Measurements from ENCODE around the gene PTP4A1.

Gene PTP4A1

DNA sequence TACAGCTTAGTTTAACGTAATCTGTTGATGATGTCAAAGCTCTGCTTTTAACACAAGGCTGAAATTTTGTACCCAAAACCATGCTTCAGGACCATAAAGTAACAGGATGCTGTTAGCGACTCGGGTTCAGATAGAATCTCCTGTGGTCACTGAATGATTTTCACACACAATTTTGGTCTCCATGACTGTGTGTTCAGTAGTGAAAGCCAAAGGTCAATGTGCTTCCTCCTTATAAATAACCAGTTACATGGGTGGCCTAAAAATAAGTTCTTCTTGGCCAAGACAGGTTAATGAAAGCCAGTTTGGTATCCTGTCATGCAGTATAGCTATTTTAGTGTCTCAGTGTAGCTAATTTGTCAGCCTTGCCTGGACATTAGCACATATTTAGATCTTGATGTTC, 19.1 kb upstream of the PTP4A1 start:
- Histone ChIP-seq H3K4me3 (no peak overlapping the region), H3K9me3 (replicated peaks in 1 of 11) (no peaks in the 10 kb centered on the region), H3K9ac (no peak overlapping the region), H4K20me1 (no peaks in the 10 kb centered on the region), H3K4me1 (no peaks in the 10 kb centered on the region), H3K4me2 (no peak overlapping the region), H3K27ac (no peak overlapping the region), H3K27me3 (no peaks in the 10 kb centered on the region), H3K36me3 (no peaks in the 10 kb centered on the region)
- no peak for TF ChIP-seq Cebpa-rat (IDR thresholded peaks at IDR 0.05)

DNA sequence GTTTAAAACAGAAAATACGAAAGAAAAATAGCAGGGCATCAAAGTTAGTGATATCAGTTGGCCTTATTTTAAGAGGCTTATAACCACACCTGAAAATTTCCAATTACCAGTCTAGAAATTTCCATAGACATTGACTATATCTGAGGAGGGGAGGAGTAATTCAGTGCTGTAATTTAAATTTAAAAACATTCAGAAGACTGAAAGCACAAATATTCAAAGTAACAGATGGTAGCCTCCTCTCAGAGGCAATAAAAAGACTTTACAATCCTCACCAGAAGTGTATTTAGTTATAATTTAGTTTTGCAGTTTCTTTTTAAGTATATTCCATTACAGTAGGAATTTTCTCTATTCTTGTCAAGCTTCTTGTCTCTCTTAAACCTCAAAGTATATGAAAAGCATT, 18.4 kb upstream of the PTP4A1 start:
- H3K9ac ChIP-seq = no peak overlapping the region
- no peak overlapping the region for H3K4me2 ChIP-seq
- no peak overlapping the region for H3K4me3 ChIP-seq
- H3K4me1 ChIP-seq = no peaks in the 10 kb centered on the region
- no peaks in the 10 kb centered on the region for H4K20me1 ChIP-seq
- TF ChIP-seq Cebpa-rat (IDR thresholded peaks at IDR 0.05) = no peak
- no peaks in the 10 kb centered on the region for H3K27me3 ChIP-seq
- no peaks in the 10 kb centered on the region for H3K36me3 ChIP-seq
- H3K27ac ChIP-seq = no peak overlapping the region
- H3K9me3 ChIP-seq (replicated peaks in 1 of 11) = no peaks in the 10 kb centered on the region

DNA sequence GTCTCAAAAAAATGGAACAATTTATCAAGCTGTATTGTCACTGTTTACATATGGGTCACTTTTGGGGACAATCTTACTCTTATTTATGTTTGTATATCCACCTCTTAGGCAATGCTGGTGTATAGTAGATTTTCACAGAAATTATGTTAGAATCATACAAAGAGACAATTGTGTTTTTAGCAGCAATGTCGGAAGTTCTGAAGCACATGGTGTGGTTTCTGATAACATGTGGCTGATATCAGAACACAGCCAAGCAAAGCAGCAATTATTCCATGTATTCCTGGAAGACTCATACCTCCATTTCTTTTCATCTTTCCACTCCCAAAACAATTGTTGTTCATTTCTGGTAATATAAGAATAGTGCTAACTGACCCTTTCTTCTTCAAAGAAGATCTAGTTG, 17.5 kb upstream of the PTP4A1 start:
- no peak for TF ChIP-seq Cebpa-rat (IDR thresholded peaks at IDR 0.05)
- no peak overlapping the region for H3K9ac ChIP-seq
- no peak overlapping the region for H3K27ac ChIP-seq
- no peaks in the 10 kb centered on the region for H3K9me3 ChIP-seq (replicated peaks in 1 of 11)
- H3K4me1 ChIP-seq = no peaks in the 10 kb centered on the region
- H3K4me3 ChIP-seq = no peak overlapping the region
- no peaks in the 10 kb centered on the region for H3K36me3 ChIP-seq
- no peaks in the 10 kb centered on the region for H3K27me3 ChIP-seq
- H3K4me2 ChIP-seq = no peak overlapping the region
- no peaks in the 10 kb centered on the region for H4K20me1 ChIP-seq

DNA sequence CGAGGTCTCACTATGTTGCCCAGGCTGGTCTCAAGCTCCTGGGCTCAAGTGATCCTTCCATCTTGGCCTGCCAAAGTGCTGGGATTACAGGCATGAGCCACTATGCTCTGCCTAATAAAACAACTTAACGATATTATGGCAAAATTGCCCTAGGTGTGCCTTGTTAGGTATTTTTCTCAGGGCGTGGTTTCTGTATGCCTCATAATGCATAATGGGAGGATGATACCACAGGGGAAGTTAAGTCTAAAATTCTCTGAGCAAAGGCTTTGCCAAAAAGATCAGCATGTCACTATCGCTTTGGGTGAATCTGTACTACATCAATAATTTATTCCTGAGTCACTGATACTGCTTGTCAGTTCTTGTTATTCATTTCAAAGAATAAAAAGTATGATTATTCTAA, 15.9 kb upstream of the PTP4A1 start:
- Histone ChIP-seq H3K4me3 (no peak overlapping the region), H3K4me1 (no peaks in the 10 kb centered on the region), H3K4me2 (no peak overlapping the region), H3K27ac (no peak overlapping the region), H3K36me3 (no peaks in the 10 kb centered on the region), H3K9me3 (replicated peaks in 1 of 11) (no peaks in the 10 kb centered on the region), H3K9ac (no peak overlapping the region), H3K27me3 (no peaks in the 10 kb centered on the region), H4K20me1 (no peaks in the 10 kb centered on the region)
- TF ChIP-seq Cebpa-rat (IDR thresholded peaks at IDR 0.05) = no peak

DNA sequence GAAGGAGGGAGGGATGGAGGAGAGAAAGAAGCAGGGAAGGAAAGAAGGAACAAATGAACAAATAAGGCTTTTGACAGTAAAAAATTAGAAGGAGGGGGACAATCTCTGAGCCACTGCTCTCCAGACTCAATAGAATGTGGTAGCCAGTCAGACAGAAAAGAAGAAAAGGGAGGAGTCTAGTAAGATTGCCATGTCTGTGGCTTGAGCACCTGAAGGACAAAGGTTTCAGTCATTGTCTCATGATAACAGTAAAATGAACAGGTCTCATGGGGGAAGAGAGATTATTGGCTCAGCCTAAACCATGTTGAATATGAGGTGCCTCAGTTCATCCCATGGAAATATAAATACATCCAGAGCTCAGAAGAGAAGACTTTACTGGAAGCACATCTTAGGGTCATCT, 14.0 kb upstream of the PTP4A1 start:
- Histone ChIP-seq H3K36me3 (no peaks in the 10 kb centered on the region), H3K27ac (no peak overlapping the region), H3K27me3 (no peaks in the 10 kb centered on the region), H3K4me1 (peaks cover 0 to 4% (median 3%) of the 10 kb centered on the region in 10 experiments; a peak in 10 of 20 replicates), H3K4me3 (no peak overlapping the region), H4K20me1 (no peaks in the 10 kb centered on the region), H3K4me2 (no peak overlapping the region), H3K9ac (no peak overlapping the region), H3K9me3 (replicated peaks in 1 of 11) (no peaks in the 10 kb centered on the region)
- no peak for TF ChIP-seq Cebpa-rat (IDR thresholded peaks at IDR 0.05)

DNA sequence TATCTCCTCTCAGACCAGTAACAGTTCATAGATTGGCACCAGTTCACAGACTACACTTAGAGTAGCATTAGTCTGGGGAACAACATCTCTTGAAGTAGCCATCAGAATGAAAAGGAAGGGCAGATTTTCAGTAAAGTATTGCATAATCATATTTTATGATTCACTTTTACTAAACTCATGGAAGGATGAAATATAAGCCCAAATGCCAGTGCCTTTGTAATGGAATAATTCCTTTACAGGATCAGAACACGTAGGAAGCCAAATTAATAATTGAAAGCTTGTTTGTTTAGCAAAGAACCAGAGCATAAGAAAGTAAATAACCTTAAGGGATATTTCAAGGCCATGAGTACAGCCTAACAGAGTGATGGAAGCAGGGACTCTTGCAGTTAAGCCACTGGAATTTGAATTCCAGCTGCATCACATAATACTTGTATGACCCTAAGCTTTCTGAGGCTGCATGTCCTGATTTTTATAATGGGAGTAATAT, 11.4 kb upstream of the PTP4A1 start:
- Histone ChIP-seq H3K27me3 (no peaks in the 10 kb centered on the region), H3K4me1 (peaks cover 0 to 7% (median 5%) of the 10 kb centered on the region in 10 experiments; a peak in 10 of 20 replicates), H3K4me2 (no peak overlapping the region), H3K36me3 (no peaks in the 10 kb centered on the region), H3K9ac (no peak overlapping the region), H4K20me1 (no peaks in the 10 kb centered on the region), H3K27ac (no peak overlapping the region), H3K4me3 (no peak overlapping the region), H3K9me3 (replicated peaks in 1 of 11) (no peaks in the 10 kb centered on the region)
- TF ChIP-seq Cebpa-rat (IDR thresholded peaks at IDR 0.05) = 0 out of 22 replicates have a peak, but pooled peaks of 2 of the 11 experiments have one; percentile 21 to 49

DNA sequence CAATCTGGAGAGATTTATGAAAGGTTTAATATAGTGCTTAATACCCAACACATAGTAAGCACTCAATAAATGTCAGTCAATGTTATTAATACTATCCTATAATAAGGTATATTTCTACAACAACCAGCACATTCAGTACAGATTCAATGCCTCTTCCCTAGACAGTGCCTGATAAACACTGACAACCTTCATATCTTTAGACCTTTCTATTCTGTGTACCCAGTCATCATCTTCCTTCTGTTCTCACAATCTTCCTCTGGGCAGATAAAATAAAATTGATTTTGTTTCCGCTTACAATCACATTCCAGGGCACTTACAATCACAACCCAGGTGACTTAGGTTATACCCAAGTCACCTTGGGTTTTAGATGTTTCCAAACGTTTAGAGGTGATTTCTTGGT, 11.0 kb upstream of the PTP4A1 start:
- Histone ChIP-seq H3K4me1 (peaks cover 0 to 7% (median 5%) of the 10 kb centered on the region in 10 experiments; a peak in 10 of 20 replicates), H3K27ac (no peak overlapping the region)

DNA sequence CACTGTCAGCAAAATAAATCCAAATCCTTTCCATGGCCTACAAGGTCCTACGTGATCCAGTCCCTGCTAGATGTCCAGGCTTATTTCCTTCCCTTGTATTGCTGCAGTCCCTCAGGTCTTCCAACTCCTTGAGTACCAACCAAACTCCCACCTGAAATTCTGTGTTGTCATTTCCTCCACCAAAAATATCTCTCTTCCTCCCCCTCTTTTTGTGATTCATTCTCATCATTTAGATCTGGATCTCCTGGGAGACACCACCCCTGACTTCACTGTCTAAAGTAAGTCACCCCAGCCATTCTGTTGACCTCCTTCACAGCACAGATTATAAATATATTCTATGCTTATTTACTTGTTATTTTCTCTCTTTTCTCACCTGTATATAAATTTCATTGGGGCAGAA, 9.0 kb upstream of the PTP4A1 start:
- TF ChIP-seq Cebpa-rat (IDR thresholded peaks at IDR 0.05) = no peak
- Histone ChIP-seq H3K4me2 (peak overlapping the region in 5 of 11 experiments; percentile 8 to 27 (median 24); a peak in 6 of 22 replicates), H3K4me1 (peaks cover 0 to 7% (median 5%) of the 10 kb centered on the region in 10 experiments; a peak in 10 of 20 replicates), H3K9me3 (replicated peaks in 1 of 11) (peaks cover 0 to 19% (median 11%) of the 10 kb centered on the region in 11 experiments; a peak in 17 of 22 replicates), H3K27ac (no peak overlapping the region), H3K9ac (no peak overlapping the region), H3K36me3 (no peaks in the 10 kb centered on the region), H3K4me3 (no peak overlapping the region), H3K27me3 (no peaks in the 10 kb centered on the region), H4K20me1 (no peaks in the 10 kb centered on the region)

More for the DNA sequence above, 11.0 kb upstream of the PTP4A1 start:
- no peak overlapping the region for H3K9ac ChIP-seq
- no peak overlapping the region for H3K4me3 ChIP-seq
- TF ChIP-seq Cebpa-rat (IDR thresholded peaks at IDR 0.05) = no peak
- 0 out of 22 replicates have a peak, but pooled peaks cover 0 to 1% (median 0%) of the 10 kb centered on the region in 11 experiments for H3K9me3 ChIP-seq (replicated peaks in 1 of 11)
- no peak overlapping the region for H3K4me2 ChIP-seq
- no peaks in the 10 kb centered on the region for H3K36me3 ChIP-seq
- H3K27me3 ChIP-seq = no peaks in the 10 kb centered on the region
- no peaks in the 10 kb centered on the region for H4K20me1 ChIP-seq

DNA sequence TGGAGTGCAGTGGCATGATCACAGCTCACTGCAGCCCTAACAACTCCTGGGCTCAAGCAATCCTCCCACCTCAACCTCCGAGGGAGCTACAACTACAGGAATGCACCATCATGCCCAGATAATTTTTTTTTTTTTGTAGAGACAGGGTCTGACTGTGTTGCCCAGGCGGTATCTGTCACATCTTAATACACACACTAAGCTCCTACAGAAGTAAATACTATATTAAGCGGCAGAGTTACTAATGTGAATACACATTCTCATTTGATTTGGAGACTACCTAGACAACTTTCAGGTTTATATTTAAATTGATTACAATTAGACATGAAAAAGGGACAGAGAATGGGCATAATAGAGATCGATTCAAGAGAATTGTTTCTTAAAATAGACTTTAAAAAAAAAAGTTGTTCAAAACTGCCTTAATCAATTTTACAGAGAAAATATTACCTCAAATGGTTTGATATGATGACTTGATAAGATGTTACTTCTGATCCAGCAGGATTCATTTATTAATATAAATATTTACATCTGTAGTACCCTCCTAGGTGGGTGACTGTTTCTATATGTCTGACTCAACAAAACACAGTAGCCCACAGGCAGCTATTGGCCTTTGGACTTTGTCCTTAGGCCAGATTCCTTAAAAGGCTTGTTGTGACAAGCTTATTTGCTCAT, 7.1 kb upstream of the PTP4A1 start:
- no peak overlapping the region for H3K9ac ChIP-seq
- H3K4me3 ChIP-seq = no peak overlapping the region
- H4K20me1 ChIP-seq = no peaks in the 10 kb centered on the region
- TF ChIP-seq Cebpa-rat (IDR thresholded peaks at IDR 0.05) = no peak
- no peaks in the 10 kb centered on the region for H3K36me3 ChIP-seq
- no peaks in the 10 kb centered on the region for H3K27me3 ChIP-seq
- no peak overlapping the region for H3K27ac ChIP-seq
- H3K4me2 ChIP-seq = no peak overlapping the region
- peaks cover 0 to 7% (median 5%) of the 10 kb centered on the region in 10 experiments; a peak in 10 of 20 replicates for H3K4me1 ChIP-seq
- peaks cover 0 to 19% (median 11%) of the 10 kb centered on the region in 11 experiments; a peak in 17 of 22 replicates for H3K9me3 ChIP-seq (replicated peaks in 1 of 11)

All from BLaER1 treated with 17β-estradiol and CSF1 and Interleukin-3, amounts not matched to agents 10 nM and 100 nM (cell line).